Occipital lobe (tissue), 2 donors: ENCODE results near the gene SPRR1A. TPM values are rescaled to one million over a fixed set of nuclear protein-coding genes. Genes with fewer than 3 reads are reported as not detected.
"Not testable (repeated sequence)": the region's sequence is repeated elsewhere in the genome, so short reads cannot be mapped to it uniquely, and the experiment has no call there.

Experiments
- DNase-seq: peaks from one replicate; lab custom pipeline; 2025; lab: John Stamatoyannopoulos, UW
- total RNA-seq: library from RNA; depleted of rRNA; stranded (reverse); fragments of >200 nt; gene quantifications from one replicate; pipeline ENCODE4 v1.2.3, GENCODE V29; 2014

Gene SPRR1A
- total RNA-seq, 1 donor from 2014 or later = not detected

- DNase-seq = no peak
Observed at GRCh38 chr1:152972196-152972886, 11.5 kb upstream of the SPRR1A start.

GRCh38 chr1:152976688-152977087 is 7.2 kb upstream of the SPRR1A start:
- no peak for DNase-seq

GRCh38 chr1:152977614-152978013 is 6.3 kb upstream of the SPRR1A start:
- no peak for DNase-seq

GRCh38 chr1:152980676-152981075 is 3.2 kb upstream of the SPRR1A start:
- DNase-seq = no peak

GRCh38 chr1:152981146-152981871 is 2.6 kb upstream of the SPRR1A start:
- DNase-seq = no peak

GRCh38 chr1:152982076-152982475 is 1.8 kb upstream of the SPRR1A start:
- DNase-seq = no peak

GRCh38 chr1:152983234-152983633 is 647 bp upstream of the SPRR1A start:
- DNase-seq = no peak

GRCh38 chr1:152986578-152986977 is 2.7 kb downstream of the SPRR1A start:
- DNase-seq = no peak

GRCh38 chr1:152993186-152993585 is 9.3 kb downstream of the SPRR1A start:
- no peak for DNase-seq

GRCh38 chr1:152995842-152996241 is 12.0 kb downstream of the SPRR1A start:
- DNase-seq = no peak

GRCh38 chr1:152996633-152997400 is 12.9 kb downstream of the SPRR1A start:
- no peak for DNase-seq

- no peak for DNase-seq
Observed at GRCh38 chr1:152997901-152998300, 14.0 kb downstream of the SPRR1A start.

- no peak for DNase-seq
Observed at GRCh38 chr1:152998476-152998875, 14.6 kb downstream of the SPRR1A start.

- no peak for DNase-seq
Observed at GRCh38 chr1:152999818-153000217, 15.9 kb downstream of the SPRR1A start.

GRCh38 chr1:153000294-153000693 is 16.4 kb downstream of the SPRR1A start:
- DNase-seq = no peak

- DNase-seq = no peak
Observed at GRCh38 chr1:153001382-153001781, 17.5 kb downstream of the SPRR1A start, which contains the start of gene SPRR3. Gene SPRR3 (plus strand): TSS chr1:153001749. CDS start chr1:153003021, 1,272 bp downstream.

- not testable (repeated sequence) for DNase-seq
Observed at GRCh38 chr1:153011235-153011758, 27.4 kb downstream of the SPRR1A start.

GRCh38 chr1:153021829-153022228 is 37.9 kb downstream of the SPRR1A start:
- DNase-seq = not testable (repeated sequence)

GRCh38 chr1:153022340-153022739 is 38.5 kb downstream of the SPRR1A start:
- not testable (repeated sequence) for DNase-seq

GRCh38 chr1:153023109-153023508 is 39.2 kb downstream of the SPRR1A start:
- DNase-seq = no peak

- no peak for DNase-seq
Observed at GRCh38 chr1:153024413-153024812, 40.5 kb downstream of the SPRR1A start.

- DNase-seq = no peak
Observed at GRCh38 chr1:153025797-153026196, 41.9 kb downstream of the SPRR1A start.
